ENCODE measurements around the gene EXD3. TPM values are rescaled to one million over a fixed set of nuclear protein-coding genes. Genes with fewer than 3 reads are reported as not detected.
A peak's percentile ranks its signal among the peaks of the same experiment; 100 is the strongest.

The EXD3 gene
- polyA plus RNA-seq, 1 donor = 16.6 TPM

- no peak for DNase-seq
Observed at GRCh38 chr9:137303893-137304382, 119.0 kb downstream of the EXD3 start.

GRCh38 chr9:137303151-137303892 is 119.6 kb downstream of the EXD3 start:
- no peak for DNase-seq

- DNase-seq = no peak
Observed at GRCh38 chr9:137302449-137303150, 120.4 kb downstream of the EXD3 start.

GRCh38 chr9:137302118-137302448 is 120.9 kb downstream of the EXD3 start, which contains the start of gene NRARP:
TSS of gene NRARP (minus strand) at chr9:137302271. CDS start at chr9:137301928, 343 bp downstream.
- DNase-seq = peak; percentile 87

GRCh38 chr9:137301081-137301947 is 121.6 kb downstream of the EXD3 start:
- no peak for DNase-seq

GRCh38 chr9:137300567-137301080 is 122.3 kb downstream of the EXD3 start:
- DNase-seq = no peak

- no peak for DNase-seq
Observed at GRCh38 chr9:137299938-137300337, 123.0 kb downstream of the EXD3 start.

GRCh38 chr9:137299203-137299565 is 123.8 kb downstream of the EXD3 start:
- DNase-seq = no peak

GRCh38 chr9:137298401-137299202 is 124.4 kb downstream of the EXD3 start:
- no peak for DNase-seq

- no peak for DNase-seq
Observed at GRCh38 chr9:137297966-137298365, 125.0 kb downstream of the EXD3 start.

GRCh38 chr9:137296670-137297664 is 126.0 kb downstream of the EXD3 start:
- no peak for DNase-seq

- DNase-seq = no peak
Observed at GRCh38 chr9:137295849-137296669, 126.9 kb downstream of the EXD3 start.

GRCh38 chr9:137295238-137295811 is 127.6 kb downstream of the EXD3 start:
- no peak for DNase-seq

- DNase-seq = no peak
Observed at GRCh38 chr9:137294681-137295237, 128.2 kb downstream of the EXD3 start.

- no peak for DNase-seq
Observed at GRCh38 chr9:137294091-137294680, 128.8 kb downstream of the EXD3 start.

- no peak for DNase-seq
Observed at GRCh38 chr9:137293482-137294090, 129.4 kb downstream of the EXD3 start.

GRCh38 chr9:137293094-137293481 is 129.9 kb downstream of the EXD3 start:
- DNase-seq = no peak

GRCh38 chr9:137286975-137287383 is 136.0 kb downstream of the EXD3 start:
- DNase-seq = no peak
